C1 segment of cervical spinal cord (tissue), 14 donors: ENCODE data around the gene SRMS.
A peak's percentile ranks its signal among the peaks of the same experiment; 100 is the strongest.
"Not testable (repeated sequence)": the region's sequence is repeated elsewhere in the genome, so short reads cannot be mapped to it uniquely, and the experiment has no call there.

ENCODE experiments used
- DNase-seq, 14 donors: peaks; one replicate each; lab custom pipeline; 2025; lab: John Stamatoyannopoulos, UW

SRMS gene

DNA sequence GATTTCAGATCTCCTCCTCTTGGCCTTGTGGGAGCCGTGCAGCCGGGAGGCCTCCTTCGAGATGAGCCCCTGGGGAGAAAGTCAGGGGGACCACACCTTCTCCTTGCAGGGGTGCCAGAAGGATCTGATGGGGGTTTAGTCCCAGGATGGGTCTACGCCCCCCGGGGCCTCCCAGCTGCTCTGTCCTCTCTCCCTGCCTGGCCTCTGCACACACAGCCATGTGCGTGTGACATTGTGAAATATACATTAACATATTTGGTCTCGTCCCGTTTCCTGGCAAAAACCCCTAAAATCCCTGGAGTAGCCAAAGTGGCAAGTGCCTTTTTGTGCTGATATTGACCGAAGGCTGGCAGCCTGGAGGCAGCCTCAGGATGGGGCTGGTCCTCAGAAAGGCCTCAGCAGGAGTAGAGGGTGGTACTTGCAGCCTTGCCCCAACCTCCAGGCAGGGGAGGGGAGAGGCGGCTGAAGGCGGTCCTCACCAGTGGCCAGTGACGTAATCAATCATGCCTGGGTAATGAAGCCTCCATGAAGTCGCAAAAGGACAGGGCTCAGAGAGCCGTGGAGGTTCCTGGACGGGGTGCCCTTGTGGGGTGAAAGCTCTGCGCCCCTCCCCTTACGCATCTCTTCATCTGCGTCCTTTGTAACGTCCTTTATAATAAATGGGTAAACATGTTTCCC is 31.6 kb upstream of the SRMS start:
- no peak for DNase-seq

DNA sequence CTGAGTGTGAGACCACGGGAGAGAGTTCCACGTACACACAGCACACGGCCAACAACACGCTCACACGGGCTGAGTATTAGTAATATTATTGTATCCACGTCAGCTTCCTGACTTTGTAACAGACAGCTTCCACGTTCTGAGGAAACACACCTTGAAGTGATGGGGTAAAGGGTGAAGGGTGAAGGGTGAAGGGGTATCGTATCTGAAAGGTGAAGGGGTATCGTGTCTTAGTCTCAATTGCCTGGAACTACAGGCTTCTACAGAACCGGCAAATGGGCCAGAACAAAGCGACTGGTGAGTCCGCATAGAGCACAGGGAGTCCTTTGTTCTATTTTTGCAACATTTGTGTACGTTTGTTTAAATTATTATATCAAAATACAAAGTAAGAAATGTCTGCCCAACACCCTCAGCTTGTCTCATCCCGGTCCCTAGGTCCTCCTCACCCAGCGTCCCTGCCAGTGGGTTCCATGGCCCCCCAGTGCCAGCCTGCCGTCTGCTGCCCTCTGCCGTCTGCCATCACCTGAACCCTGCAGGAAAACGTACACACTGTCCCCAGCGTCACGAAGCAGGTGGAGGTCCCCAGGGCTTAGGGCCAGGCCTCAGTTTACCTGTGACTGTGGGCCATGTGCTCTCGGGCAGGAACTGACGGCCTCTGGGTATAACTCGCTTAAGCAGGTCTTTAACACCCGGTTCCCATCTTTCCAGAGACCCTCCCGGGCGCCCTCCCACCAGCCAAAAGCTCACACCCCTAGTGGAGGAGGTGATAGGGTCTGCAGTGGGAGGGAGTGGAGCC is 30.9 kb upstream of the SRMS start:
- no peak for DNase-seq

DNA sequence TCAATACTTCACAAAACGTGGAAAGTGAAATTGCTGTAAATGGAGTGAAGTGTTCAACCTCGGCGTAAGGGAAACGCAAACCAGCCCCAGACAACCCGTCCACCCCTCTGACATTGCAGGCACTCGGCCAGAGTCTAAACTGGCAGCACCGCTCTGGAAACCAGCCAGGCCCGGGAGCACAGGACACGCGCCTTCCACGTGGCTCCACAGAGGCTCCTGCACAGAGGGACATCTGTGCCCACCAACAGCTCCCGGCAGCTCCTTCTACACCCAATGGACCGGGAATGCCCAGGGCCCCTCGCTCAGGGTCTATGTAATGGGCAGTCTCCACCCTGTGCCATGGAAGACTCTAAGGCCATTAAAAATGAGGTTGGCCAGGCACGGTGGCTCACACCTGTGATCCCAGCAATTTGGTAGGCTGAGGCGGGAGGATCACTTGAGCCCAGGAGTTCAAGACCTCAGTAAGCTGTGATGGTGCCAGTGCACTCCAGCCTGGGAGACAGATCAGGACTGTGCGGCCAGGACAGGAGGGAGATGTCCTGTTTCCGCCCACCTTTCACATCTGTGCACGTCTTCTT is 29.9 kb upstream of the SRMS start:
- peak in 7 of 14 donors; percentile 6 to 35 (median 18) for DNase-seq

GRCh38 chr20:63576311-63576710 is 28.8 kb upstream of the SRMS start:
- no peak for DNase-seq

GRCh38 chr20:63574829-63575743 is 27.5 kb upstream of the SRMS start:
- DNase-seq: no peak

- peak in 10 of 14 donors; percentile 1 to 73 (median 32) for DNase-seq
Measured at GRCh38 chr20:63574156-63574828, 26.7 kb upstream of the SRMS start, which contains the start of gene HELZ2. Gene HELZ2 (minus strand): TSS chr20:63574239. CDS start chr20:63572385, 1,854 bp downstream.

GRCh38 chr20:63573647-63574131 is 26.1 kb upstream of the SRMS start:
- DNase-seq: no peak

DNA sequence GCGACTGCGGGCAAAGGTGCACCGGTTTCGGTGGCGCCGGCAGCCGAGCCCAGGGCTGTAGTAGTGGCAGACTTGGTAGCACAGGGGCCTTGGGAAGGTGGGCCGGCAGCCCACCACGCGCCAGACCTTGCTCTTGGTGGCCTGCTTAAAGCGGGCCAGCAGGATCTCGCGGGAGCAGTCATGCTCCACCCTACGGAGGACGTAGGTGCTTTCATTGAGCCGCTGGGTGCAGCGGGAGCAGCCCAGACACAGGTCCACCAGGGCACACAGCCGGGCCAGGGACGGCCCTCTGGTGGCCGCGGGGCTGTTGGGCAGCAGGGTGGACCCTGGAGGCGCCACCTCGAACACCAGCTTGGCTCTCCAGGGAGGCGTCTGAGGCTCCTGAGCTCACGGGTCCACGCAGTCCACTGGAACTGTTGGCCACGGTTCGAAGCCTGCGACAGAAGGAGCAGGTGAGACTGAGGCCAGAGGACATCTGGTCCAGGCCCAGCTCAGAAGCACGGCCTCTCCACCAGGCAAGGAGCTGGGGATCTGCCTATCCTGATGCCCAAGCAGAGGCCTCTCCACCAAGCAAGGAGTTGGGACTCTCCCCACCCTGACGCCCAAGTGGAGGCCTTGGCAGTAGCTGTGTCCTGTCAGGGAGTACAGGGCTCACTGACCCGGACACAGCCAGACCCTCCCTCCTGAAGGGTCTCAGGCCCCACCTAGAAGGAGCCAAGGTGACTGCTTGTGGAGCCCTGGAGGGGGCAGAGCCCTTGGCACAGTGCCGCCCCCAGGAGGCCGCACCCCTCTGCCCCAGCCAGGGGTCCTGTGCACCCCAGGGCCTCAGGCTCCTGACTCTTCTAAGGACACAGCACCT is 25.5 kb upstream of the SRMS start:
- no peak for DNase-seq

DNA sequence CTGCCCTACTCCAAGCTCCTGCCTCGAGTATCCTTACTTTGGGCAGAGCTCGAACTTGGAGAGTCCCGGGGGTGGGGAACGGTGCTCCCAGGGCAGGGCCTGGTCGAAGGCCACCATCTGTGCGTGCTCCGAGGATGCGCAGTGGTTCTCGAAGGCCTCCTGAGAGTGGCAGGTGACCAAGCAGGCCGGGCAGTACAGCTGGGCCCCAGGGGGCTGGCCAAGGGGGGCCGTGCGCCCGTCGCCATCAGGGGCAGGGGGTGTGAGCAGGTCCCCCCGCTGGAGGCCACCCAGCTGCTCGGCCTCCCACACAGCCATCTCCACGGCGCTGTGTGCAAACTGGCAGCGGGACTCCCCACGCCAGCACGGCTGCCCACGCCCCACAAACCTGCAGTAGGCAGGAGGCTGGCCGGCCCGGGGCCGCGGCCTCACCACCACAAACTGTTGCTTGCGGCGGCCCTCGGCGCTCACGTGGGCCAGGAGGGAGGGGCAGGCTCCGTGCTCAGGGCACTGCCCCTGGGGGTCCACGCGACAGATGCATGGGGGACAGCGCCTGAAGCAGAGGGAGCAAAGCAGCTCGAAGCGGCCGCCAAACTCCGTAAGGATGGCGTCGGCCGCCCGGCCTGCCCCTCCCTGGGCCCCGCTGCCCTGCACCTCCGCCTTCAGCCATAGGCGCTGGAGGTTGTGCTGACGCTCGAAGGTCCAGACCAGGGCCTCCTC is 24.7 kb upstream of the SRMS start:
- DNase-seq: no peak

- DNase-seq: not testable (repeated sequence)
Measured at GRCh38 chr20:63571087-63571478, 23.5 kb upstream of the SRMS start.

DNA sequence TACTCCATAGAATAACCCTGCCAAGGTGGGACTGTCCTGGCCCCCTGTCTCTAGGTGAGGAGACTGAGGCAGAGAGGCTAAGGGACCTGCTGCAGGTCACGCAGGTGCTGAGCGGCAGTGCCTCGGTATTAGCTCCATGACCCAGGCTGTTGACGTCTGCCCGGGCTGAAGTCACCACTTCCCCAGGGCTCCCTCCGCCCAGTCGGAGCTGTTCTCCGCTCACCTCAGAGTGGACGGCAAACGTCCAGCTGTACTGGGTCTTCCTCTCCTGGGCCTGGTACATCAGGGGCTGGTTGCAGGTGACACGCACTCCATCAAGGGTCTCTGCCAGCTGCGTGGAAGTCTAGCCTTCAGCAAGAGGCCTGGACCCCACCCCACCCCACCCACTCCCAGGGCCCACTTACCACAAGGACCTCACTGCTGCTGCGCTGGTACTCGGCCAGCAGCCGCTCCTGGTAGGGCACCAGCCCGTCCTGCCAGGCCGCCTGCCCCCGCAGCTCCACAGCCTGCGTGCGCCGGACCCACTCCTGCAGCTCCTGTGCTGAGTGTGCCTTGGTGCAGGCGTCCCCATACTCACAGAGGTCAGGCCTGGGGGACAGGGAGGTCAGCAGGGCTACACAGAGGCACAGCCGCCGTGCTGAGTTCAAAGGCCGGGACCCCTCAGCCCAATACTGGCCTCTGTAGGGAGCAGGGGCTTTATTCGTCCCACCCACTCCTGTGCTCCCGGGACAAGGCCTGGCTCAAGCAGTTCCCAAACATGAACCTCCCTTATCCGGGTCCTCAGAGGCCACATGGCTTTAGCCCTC is 22.9 kb upstream of the SRMS start:
- DNase-seq: no peak

GRCh38 chr20:63568986-63569949 is 21.7 kb upstream of the SRMS start:
- no peak for DNase-seq

DNA sequence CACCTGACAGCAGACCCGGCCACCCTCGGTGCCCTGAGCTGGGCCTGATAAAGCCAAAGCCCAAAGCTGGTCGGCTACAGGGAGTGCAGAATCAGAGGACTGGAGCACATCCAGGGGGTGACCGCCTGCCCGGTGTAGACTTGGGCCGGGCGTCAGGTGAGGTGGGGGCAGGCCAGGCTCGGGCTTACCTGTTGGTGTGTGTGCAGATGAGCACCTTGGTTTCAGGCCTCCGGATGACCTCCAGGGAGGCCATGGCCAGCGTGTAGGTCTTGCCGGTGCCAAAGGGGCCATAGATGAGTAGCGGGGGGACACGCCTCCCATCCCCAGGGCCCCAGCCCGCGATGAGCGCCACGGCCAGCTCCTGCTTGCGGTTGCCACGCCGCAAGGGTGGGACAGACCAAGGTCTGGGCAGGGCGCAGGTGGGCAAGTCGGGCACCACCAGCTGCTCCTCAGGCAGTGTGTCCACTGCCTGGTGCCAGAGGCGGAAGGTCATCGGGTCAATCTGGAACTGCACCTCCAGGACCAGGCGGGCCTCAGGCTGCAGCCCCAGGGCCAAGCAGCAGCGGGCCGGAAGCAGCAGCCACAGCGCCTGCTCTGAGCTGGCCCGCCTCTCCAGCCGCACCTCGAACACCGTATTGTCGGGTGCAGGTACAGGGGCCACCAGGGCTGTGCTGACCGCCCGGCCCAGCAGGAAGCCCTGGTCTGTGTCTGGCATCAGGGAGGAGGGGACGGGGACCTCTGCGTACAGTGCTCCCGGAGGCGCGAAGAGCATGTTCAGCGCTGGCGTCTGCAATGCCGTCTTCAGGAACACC is 20.8 kb upstream of the SRMS start:
- DNase-seq: no peak

- DNase-seq: peak in 7 of 14 donors; percentile 4 to 33 (median 19)
Measured at GRCh38 chr20:63567386-63568169, 20.0 kb upstream of the SRMS start.

DNA sequence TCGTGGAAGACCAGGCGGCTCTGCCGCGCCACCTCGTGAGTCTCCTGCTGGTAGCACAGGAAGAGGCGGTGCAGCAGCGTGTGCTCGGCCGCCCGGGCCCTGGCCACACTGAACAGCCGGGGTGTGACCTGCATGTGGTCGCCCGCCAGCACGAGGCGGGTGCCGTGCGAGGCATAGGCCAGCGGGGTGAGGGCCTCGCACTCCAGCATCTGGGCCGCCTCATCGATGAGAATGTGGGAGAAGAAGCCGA is 19.5 kb upstream of the SRMS start:
- no peak for DNase-seq
